Body of pancreas (tissue), 4 donors: ENCODE results near the gene INPP5D. TPM values are rescaled to one million over a fixed set of nuclear protein-coding genes. Genes with fewer than 3 reads are reported as not detected.

Experiments used
- ATAC-seq: fragments of 150-250 bp; one replicate; pipeline ENCODE4 v1.9.1; 2016
- DNase-seq, 4 donors: peaks; one replicate each; pipeline ENCODE4 v3.0.0-alpha.2; 2019
- H3K27ac ChIP-seq, 4 donors: fragments of 200-600 bp; sonication (generic); 1 replicate in 3 of 4; 2 replicates in 1 of 4; pipeline versions ENCODE4 v1.5.1 to v1.6.1; 2016 to 2019; ENCODE audit warnings: mild to moderate bottlenecking in 1 of 4, mixed read lengths in 1 of 4, moderate library complexity in 1 of 4
- H3K27me3 ChIP-seq, 2 donors: fragments of 200-600 bp; sonication (generic); one replicate each; pipeline ENCODE4 v1.6.0; 2016; ENCODE audit warnings: mild to moderate bottlenecking in 1 of 2
- H3K36me3 ChIP-seq, 2 donors: fragments of 200-600 bp; sonication (generic); replicated peaks in 1 of 2; 2 replicates each; pipeline ENCODE4 v1.5.1; 2016; ENCODE audit warnings: low read depth in 2 of 2; ENCODE audit not compliant: insufficient read depth in 1 of 2
- H3K4me1 ChIP-seq: fragments of 200-600 bp; sonication (generic); one replicate; pipeline ENCODE4 v1.6.0; 2016
- H3K4me3 ChIP-seq, 2 donors: fragments of 200-600 bp; sonication (generic); 1 replicate in 1 of 2; 2 replicates in 1 of 2; pipeline ENCODE4 v1.5.1; 2016 to 2019
- H3K9me3 ChIP-seq, 3 donors: fragments of 200-600 bp; sonication (generic); 1 replicate in 2 of 3; 2 replicates in 1 of 3; pipeline ENCODE4 v1.5.1; 2016
- CTCF ChIP-seq, 7 experiments: fragments of 450-650 bp in 4 of 7; fragments of 200-600 bp in 3 of 7; sonication (generic) in 3 of 7; IDR thresholded peaks; one replicate each; pipeline ENCODE4 v1.5.1; 2016 to 2019; ENCODE audit warnings: antibody characterized with exemption in 7 of 7
- POLR2A ChIP-seq, 3 donors: fragments of 450-650 bp; IDR thresholded peaks; one replicate each; pipeline ENCODE4 v1.6.1; 2016; ENCODE audit warnings: antibody characterized with exemption in 3 of 3, mild to moderate bottlenecking in 2 of 3
- WGBS, 2 donors: methylation state at CpG; one replicate each; pipeline ENCODE4 v1.1.5; 2017; 5-methylcytosine and 5-hydroxymethylcytosine counted together
- intact Hi-C: fragments of 100-400 bp; cut with DNase I; formaldehyde crosslinking; loops from one replicate; pipeline ENCODE4 v1.15.1; 2023
- total RNA-seq, 2 donors: library from RNA; depleted of rRNA; stranded (reverse); fragments of >200 nt; gene quantifications; one replicate each; pipeline ENCODE4 v1.1.0, GENCODE V29; 2016

INPP5D gene
- total RNA-seq, 2 donors from 2014 or later = 0.99 to 8.8 TPM

DNA sequence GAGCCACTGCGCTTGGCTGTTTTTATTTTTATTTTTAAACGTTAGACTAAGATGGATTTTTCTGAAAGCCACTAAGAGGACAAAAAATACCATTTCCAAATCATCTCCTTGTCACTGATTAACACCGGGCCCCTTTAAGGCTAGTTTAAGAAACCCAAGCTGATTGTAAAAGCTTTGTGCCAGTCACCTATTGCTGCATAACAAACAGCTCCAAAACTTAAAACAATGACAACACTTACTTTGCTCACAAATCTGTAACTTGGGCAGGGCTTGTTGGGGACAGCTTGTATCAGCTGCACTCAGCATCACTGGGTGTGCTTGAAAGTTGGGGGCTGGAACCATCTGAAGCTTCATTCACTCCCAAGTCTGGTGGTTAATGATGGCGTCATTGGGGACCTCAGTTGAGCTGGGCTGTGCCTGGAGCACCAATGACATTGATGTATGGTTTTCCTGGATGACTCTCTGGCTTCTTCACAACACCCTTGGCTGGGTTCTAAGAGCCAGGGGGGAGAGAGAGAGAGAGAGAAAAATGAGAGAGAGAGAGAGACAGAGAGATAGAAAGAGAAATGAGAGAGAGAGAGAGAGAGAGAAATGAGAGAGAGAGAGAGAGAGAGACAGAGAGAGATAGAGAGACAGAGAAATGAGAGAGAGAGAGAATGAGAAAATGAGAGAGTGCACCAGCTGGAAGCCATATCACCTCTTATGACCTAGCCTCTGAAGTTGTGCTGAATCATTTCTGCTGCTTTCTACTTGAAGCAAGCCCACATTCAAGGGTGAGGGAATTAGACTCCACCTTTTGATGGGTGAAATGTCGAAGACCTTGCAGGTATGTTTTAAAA lies 165.3 kb downstream of the INPP5D start:
- DNase-seq = no peak
- TF ChIP-seq CTCF (IDR thresholded peaks at IDR 0.05) (no peak), POLR2A (IDR thresholded peaks at IDR 0.05) (no peak)
- no peak overlapping the region for H3K4me3 ChIP-seq
- H3K27me3 ChIP-seq = no peaks in the 10 kb centered on the region
- H3K9me3 ChIP-seq = no peaks in the 10 kb centered on the region
- H3K4me1 ChIP-seq = peaks cover 8% of the 10 kb centered on the region
- no peak overlapping the region for H3K27ac ChIP-seq
- H3K36me3 ChIP-seq = no peaks in the 10 kb centered on the region
- no peak for ATAC-seq
- 64 to 75% methylated on average over 5 of the region's 5 CpGs for WGBS, 2 donors
- intact Hi-C loops = no loop called here

GRCh38 chr2:233226511-233227031 lies 166.4 kb downstream of the INPP5D start:
- Histone ChIP-seq H3K9me3 (no peaks in the 10 kb centered on the region), H3K27me3 (no peaks in the 10 kb centered on the region), H3K4me1 (peaks cover 6% of the 10 kb centered on the region), H3K27ac (no peak overlapping the region), H3K4me3 (no peak overlapping the region), H3K36me3 (no peaks in the 10 kb centered on the region)
- WGBS, 2 donors = 70 to 96% methylated on average over 2 of the region's 2 CpGs
- ATAC-seq (no peak), DNase-seq (no peak)
- no peak for TF ChIP-seq CTCF (IDR thresholded peaks at IDR 0.05)
- no peak for TF ChIP-seq POLR2A (IDR thresholded peaks at IDR 0.05)
- intact Hi-C loops = no loop called here

GRCh38 chr2:233227346-233227978 lies 167.3 kb downstream of the INPP5D start:
- Histone ChIP-seq H3K4me1 (no peaks in the 10 kb centered on the region), H3K27me3 (no peaks in the 10 kb centered on the region), H3K4me3 (no peak overlapping the region), H3K9me3 (no peaks in the 10 kb centered on the region), H3K36me3 (no peaks in the 10 kb centered on the region), H3K27ac (no peak overlapping the region)
- no peak for ATAC-seq
- no peak for DNase-seq
- WGBS, 2 donors = 72 to 76% methylated on average over 7 of the region's 7 CpGs
- TF ChIP-seq POLR2A (IDR thresholded peaks at IDR 0.05) (no peak), CTCF (IDR thresholded peaks at IDR 0.05) (no peak)
- intact Hi-C loops = no loop called here

DNA sequence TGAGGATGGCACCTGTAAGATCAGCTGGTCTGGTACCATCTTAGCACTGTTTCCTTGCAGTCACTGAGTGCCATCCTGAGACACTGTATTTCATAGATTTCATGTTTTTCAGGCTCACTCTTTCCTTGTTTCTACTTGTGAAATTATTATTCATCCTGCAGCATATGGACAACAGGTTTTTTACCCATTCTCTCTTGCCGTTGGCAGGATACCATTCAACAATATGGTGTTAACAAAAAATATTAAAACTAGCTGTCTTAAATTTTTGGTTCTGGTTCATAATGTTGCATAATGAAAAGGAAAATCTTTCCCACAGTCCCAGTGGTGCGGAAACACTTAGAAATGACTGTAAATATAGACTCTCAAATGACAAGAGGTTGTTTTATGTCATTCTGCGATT lies 168.2 kb downstream of the INPP5D start:
- no peak for TF ChIP-seq POLR2A (IDR thresholded peaks at IDR 0.05)
- no peak for TF ChIP-seq CTCF (IDR thresholded peaks at IDR 0.05)
- no peak for ATAC-seq
- H3K4me3 ChIP-seq = no peak overlapping the region
- no peaks in the 10 kb centered on the region for H3K4me1 ChIP-seq
- 80 to 86% methylated on average over 3 of the region's 3 CpGs for WGBS, 2 donors
- no peaks in the 10 kb centered on the region for H3K36me3 ChIP-seq
- intact Hi-C loops = no loop called here
- no peak overlapping the region for H3K27ac ChIP-seq
- H3K27me3 ChIP-seq = no peaks in the 10 kb centered on the region
- H3K9me3 ChIP-seq = no peaks in the 10 kb centered on the region
- DNase-seq = no peak
